OCI-LY1 (cell line): ENCODE data around the gene FARS2.

ENCODE experiments used
- H2AFZ ChIP-seq: fragments of 200-600 bp; sonication (generic), shearing (Covaris generic); 2 replicates; pipeline ENCODE4 v1.6.0; 2014; ENCODE audit warnings: antibody characterized with exemption, mild to moderate bottlenecking, low read length
- H3F3A ChIP-seq: fragments of 200-600 bp; sonication (generic), shearing (Covaris generic); 2 replicates; pipeline ENCODE4 v1.6.0; 2014; ENCODE audit warnings: mild to moderate bottlenecking, antibody characterized with exemption, low read length, moderate library complexity; ENCODE audit not compliant: insufficient read depth
- H3K27ac ChIP-seq: fragments of 200-600 bp; sonication (generic); 2 replicates; pipeline ENCODE4 v1.5.1; 2014; ENCODE audit warnings: low read length, mixed run types, mild to moderate bottlenecking, low read depth; ENCODE audit not compliant: poor library complexity, severe bottlenecking
- H3K27me3 ChIP-seq: fragments of 200-600 bp; sonication (generic); 2 replicates; pipeline ENCODE4 v1.6.0; 2014; ENCODE audit warnings: antibody characterized with exemption, mild to moderate bottlenecking, low read length, moderate library complexity; ENCODE audit not compliant: insufficient read depth
- H3K36me3 ChIP-seq: fragments of 200-600 bp; sonication (generic); 2 replicates; pipeline ENCODE4 v1.6.1; 2014; ENCODE audit warnings: mild to moderate bottlenecking, antibody characterized with exemption, low read length, moderate library complexity, mixed read lengths; ENCODE audit not compliant: insufficient read depth
- H3K4me1 ChIP-seq: fragments of 200-600 bp; sonication (generic); 2 replicates; pipeline ENCODE4 v1.5.1; 2014; ENCODE audit warnings: mild to moderate bottlenecking, low read length, moderate library complexity; ENCODE audit not compliant: insufficient read depth, severe bottlenecking
- H3K4me2 ChIP-seq: fragments of 200-600 bp; sonication (generic), shearing (Covaris generic); 2 replicates; pipeline ENCODE4 v1.6.1; 2014; ENCODE audit warnings: low read length
- H3K4me3 ChIP-seq: fragments of 200-600 bp; sonication (generic); 2 replicates; pipeline ENCODE4 v1.5.1; 2014; ENCODE audit warnings: low read length, low read depth, mild to moderate bottlenecking, mixed read lengths; ENCODE audit not compliant: poor library complexity, severe bottlenecking
- H3K79me2 ChIP-seq: fragments of 200-600 bp; shearing (Covaris generic); 2 replicates; pipeline ENCODE4 v1.6.1; 2016; ENCODE audit warnings: mixed run types, low read length, mixed read lengths; ENCODE audit not compliant: insufficient read depth
- H3K9ac ChIP-seq: fragments of 200-600 bp; sonication (generic), shearing (Covaris generic); 2 replicates; pipeline ENCODE4 v1.6.1; 2014; ENCODE audit warnings: mild to moderate bottlenecking, low read length, mixed read lengths
- H3K9me2 ChIP-seq: fragments of 200-600 bp; sonication (generic), shearing (Covaris generic); 2 replicates; pipeline ENCODE4 v1.6.1; 2014; ENCODE audit warnings: low read depth, mild to moderate bottlenecking, low read length, mixed read lengths
- H3K9me3 ChIP-seq: fragments of 200-600 bp; shearing (Covaris generic); 2 replicates; pipeline ENCODE4 v1.6.1; 2014; ENCODE audit warnings: low read length, mixed read lengths
- H4K20me1 ChIP-seq: fragments of 200-600 bp; sonication (generic), shearing (Covaris generic); 2 replicates; pipeline ENCODE4 v1.6.0; 2016; ENCODE audit warnings: mild to moderate bottlenecking, low read length; ENCODE audit not compliant: insufficient read depth
- CTCF ChIP-seq: fragments of 200-600 bp; sonication (generic), shearing (Covaris generic); IDR thresholded peaks from 2 replicates; pipeline ENCODE4 v1.5.1; 2017; ENCODE audit warnings: mild to moderate bottlenecking, antibody characterized with exemption, low read length, moderate library complexity, mixed read lengths
- EZH2 ChIP-seq: fragments of 200-600 bp; sonication (generic), shearing (Covaris generic); IDR thresholded peaks from 2 replicates; pipeline ENCODE4 v1.8.0; 2017; ENCODE audit warnings: borderline replicate concordance, mixed run types, mild to moderate bottlenecking, antibody characterized with exemption, low read length, moderate library complexity, mixed read lengths

The FARS2 gene

GRCh38 chr6:5215159-5215558, 46.2 kb upstream of the FARS2 start:
- no peaks in the 10 kb centered on the region for H3K9me2 ChIP-seq
- H4K20me1 ChIP-seq = no peaks in the 10 kb centered on the region
- no peaks in the 10 kb centered on the region for H3K9me3 ChIP-seq
- no peak overlapping the region for H3K9ac ChIP-seq
- TF ChIP-seq EZH2 = no peak
- TF ChIP-seq CTCF = no peak
- H3K27ac ChIP-seq = no peak overlapping the region
- H3F3A ChIP-seq = no peaks in the 10 kb centered on the region
- no peak overlapping the region for H3K4me2 ChIP-seq
- H3K27me3 ChIP-seq = no peaks in the 10 kb centered on the region
- H3K4me1 ChIP-seq = peaks cover 20% of the 10 kb centered on the region
- no peaks in the 10 kb centered on the region for H3K79me2 ChIP-seq
- H3K36me3 ChIP-seq = peaks cover 7% of the 10 kb centered on the region; the same call in 1 of the 2 replicates
- no peak overlapping the region for H2AFZ ChIP-seq
- H3K4me3 ChIP-seq = no peak overlapping the region

- Histone ChIP-seq H3K36me3 (peaks cover 7% of the 10 kb centered on the region; the same call in 1 of the 2 replicates), H3K9ac (no peak overlapping the region), H3K27ac (no peak overlapping the region), H3K79me2 (no peaks in the 10 kb centered on the region), H3F3A (no peaks in the 10 kb centered on the region), H3K4me3 (no peak overlapping the region), H3K4me1 (peaks cover 20% of the 10 kb centered on the region), H3K9me3 (no peaks in the 10 kb centered on the region), H4K20me1 (no peaks in the 10 kb centered on the region), H2AFZ (no peak overlapping the region), H3K9me2 (no peaks in the 10 kb centered on the region), H3K4me2 (no peak overlapping the region), H3K27me3 (no peaks in the 10 kb centered on the region)
- no peak for TF ChIP-seq EZH2
- no peak for TF ChIP-seq CTCF
Measured at GRCh38 chr6:5215799-5216198, 45.5 kb upstream of the FARS2 start.

GRCh38 chr6:5217356-5217755, 44.0 kb upstream of the FARS2 start:
- peaks cover 9% of the 10 kb centered on the region for H3K4me1 ChIP-seq
- TF ChIP-seq EZH2 (no peak), CTCF (no peak)
- H3K36me3 ChIP-seq = peaks cover 7% of the 10 kb centered on the region; the same call in 1 of the 2 replicates
- H2AFZ ChIP-seq = no peak overlapping the region
- H3K9me3 ChIP-seq = no peaks in the 10 kb centered on the region
- H3K9me2 ChIP-seq = no peaks in the 10 kb centered on the region
- no peak overlapping the region for H3K9ac ChIP-seq
- no peak overlapping the region for H3K4me3 ChIP-seq
- no peaks in the 10 kb centered on the region for H4K20me1 ChIP-seq
- no peaks in the 10 kb centered on the region for H3K79me2 ChIP-seq
- no peak overlapping the region for H3K27ac ChIP-seq
- H3K27me3 ChIP-seq = no peaks in the 10 kb centered on the region
- H3K4me2 ChIP-seq = no peak overlapping the region
- H3F3A ChIP-seq = no peaks in the 10 kb centered on the region
